GM23248 (cell line): ENCODE results near the gene FKBP1B. TPM values are rescaled to one million over a fixed set of nuclear protein-coding genes. Genes with fewer than 3 reads are reported as not detected.

Experiments used
- DNase-seq: peaks from one replicate; pipeline ENCODE4 v3.0.0-alpha.2; 2015
- H2AFZ ChIP-seq: fragments of 200-600 bp; sonication (generic); 2 replicates; pipeline ENCODE4 v1.6.1; 2016; ENCODE audit warnings: antibody characterized with exemption
- H3F3A ChIP-seq: fragments of 200-600 bp; sonication (generic); 2 replicates; pipeline ENCODE4 v1.6.1; 2016; ENCODE audit warnings: mild to moderate bottlenecking, antibody characterized with exemption, mixed run types; ENCODE audit not compliant: insufficient read depth
- H3K27ac ChIP-seq: fragments of 200-600 bp; sonication (generic); 2 replicates; pipeline ENCODE4 v1.5.1; 2016; ENCODE audit warnings: mild to moderate bottlenecking
- H3K27me3 ChIP-seq: fragments of 200-600 bp; sonication (generic); replicated peaks from 2 replicates; pipeline ENCODE4 v1.6.1; 2016; ENCODE audit warnings: mild to moderate bottlenecking; ENCODE audit not compliant: insufficient read depth
- H3K36me3 ChIP-seq: fragments of 200-600 bp; sonication (generic); 2 replicates; pipeline ENCODE4 v1.6.1; 2016; ENCODE audit warnings: low read depth, mild to moderate bottlenecking
- H3K4me1 ChIP-seq: fragments of 200-600 bp; sonication (generic); 2 replicates; pipeline ENCODE4 v1.6.1; 2016; ENCODE audit warnings: mild to moderate bottlenecking; ENCODE audit not compliant: insufficient read depth
- H3K4me2 ChIP-seq: fragments of 200-600 bp; sonication (generic); one replicate; pipeline ENCODE4 v1.6.1; 2016; ENCODE audit warnings: mild to moderate bottlenecking; ENCODE audit not compliant: unreplicated experiment
- H3K4me3 ChIP-seq: fragments of 200-600 bp; sonication (generic); 2 replicates; pipeline ENCODE4 v1.5.1; 2016; ENCODE audit warnings: mild to moderate bottlenecking
- H3K79me2 ChIP-seq: fragments of 200-600 bp; sonication (generic); 2 replicates; pipeline ENCODE4 v1.6.1; 2016; ENCODE audit warnings: mild to moderate bottlenecking; ENCODE audit not compliant: insufficient read depth
- H3K9ac ChIP-seq: fragments of 200-600 bp; sonication (generic); 2 replicates; pipeline ENCODE4 v1.6.1; 2016; ENCODE audit warnings: mild to moderate bottlenecking
- H3K9me2 ChIP-seq: fragments of 200-600 bp; sonication (generic); 2 replicates; pipeline ENCODE4 v1.6.1; 2016; ENCODE audit warnings: mixed run types, mild to moderate bottlenecking, moderate library complexity; ENCODE audit not compliant: insufficient read depth
- H3K9me3 ChIP-seq: fragments of 200-600 bp; sonication (generic); one replicate; pipeline ENCODE4 v1.6.1; 2017; ENCODE audit warnings: low read depth
- H4K20me1 ChIP-seq: fragments of 200-600 bp; sonication (generic); 2 replicates; pipeline ENCODE4 v1.6.0; 2016; ENCODE audit not compliant: insufficient read depth
- EZH2 ChIP-seq: fragments of 200-600 bp; sonication (generic); IDR thresholded peaks from 2 replicates; pipeline ENCODE4 v1.6.1; 2018; ENCODE audit warnings: antibody characterized with exemption, mild to moderate bottlenecking; ENCODE audit not compliant: insufficient read depth, poor library complexity, severe bottlenecking
- EZH2phosphoT487 ChIP-seq: fragments of 200-600 bp; sonication (generic); IDR thresholded peaks from 2 replicates; pipeline ENCODE4 v1.6.1; 2018; ENCODE audit warnings: antibody characterized with exemption, moderate library complexity, mild to moderate bottlenecking, low read depth; ENCODE audit not compliant: insufficient read depth
- WGBS, 2 experiments: methylation state at CpG; one replicate each; pipeline ENCODE4 v1.1.6; 2015 to 2017; ENCODE audit warnings: low lambda C conversion rate in 2 of 2, low coverage in 1 of 2; ENCODE audit errors: missing lambda C conversion rate in 2 of 2; 5-methylcytosine and 5-hydroxymethylcytosine counted together
- in situ Hi-C: fragments of 300-500 bp; cut with MboI; formaldehyde crosslinking; loops from 2 replicates; pipeline ENCODE4 v1.15.0; 2020
- polyA plus RNA-seq: library from polyadenylated mRNA; unstranded; fragments of >200 nt; fragmentation: Nextera tagmentation; extraction: Ambion mirVana; gene quantifications from 2 replicates; pipeline ENCODE4 v1.2.1, GENCODE V29; 2016
- total RNA-seq: library from RNA; depleted of rRNA; stranded (reverse); fragments of >200 nt; shearing (Covaris generic); gene quantifications from 2 replicates; pipeline ENCODE4 v1.2.3, GENCODE V29; 2014

FKBP1B gene
- total and polyA plus RNA-seq, 2 experiments from 2014 or later = 7.5 to 8.7 TPM

- Histone ChIP-seq H3K4me2 (no peak overlapping the region), H3K79me2 (no peaks in the 10 kb centered on the region), H3K9me2 (no peaks in the 10 kb centered on the region), H3K4me3 (no peak overlapping the region), H2AFZ (no peak overlapping the region), H3F3A (no peaks in the 10 kb centered on the region), H3K27ac (no peak overlapping the region), H3K27me3 (no peaks in the 10 kb centered on the region), H3K9me3 (no peaks in the 10 kb centered on the region), H3K9ac (no peak overlapping the region), H3K36me3 (no peaks in the 10 kb centered on the region), H4K20me1 (no peaks in the 10 kb centered on the region), H3K4me1 (peaks cover 4% of the 10 kb centered on the region; the same call in 1 of the 2 replicates)
- peak; percentile 63 for DNase-seq
- no peak for TF ChIP-seq EZH2phosphoT487
- TF ChIP-seq EZH2 = no peak
- in situ Hi-C loops = no loop called here
- 48 to 51% methylated on average over 11 to 12 of the region's 12 CpGs for WGBS, 2 experiments
Observed at GRCh38 chr2:24024018-24024417, 25.5 kb upstream of the FKBP1B start.

GRCh38 chr2:24024996-24025663, 24.4 kb upstream of the FKBP1B start:
- H3K4me1 ChIP-seq = peaks cover 4% of the 10 kb centered on the region; the same call in 1 of the 2 replicates
- TF ChIP-seq EZH2phosphoT487 (no peak), EZH2 (no peak)
- no peak overlapping the region for H3K27ac ChIP-seq
- no peaks in the 10 kb centered on the region for H3K9me3 ChIP-seq
- in situ Hi-C loops = no loop called here
- no peak overlapping the region for H3K9ac ChIP-seq
- H3K4me2 ChIP-seq = no peak overlapping the region
- H3K36me3 ChIP-seq = 0 out of 2 replicates have a peak, but pooled peaks cover 4% of the 10 kb centered on the region
- no peaks in the 10 kb centered on the region for H3K9me2 ChIP-seq
- no peaks in the 10 kb centered on the region for H3K27me3 ChIP-seq
- no peak overlapping the region for H3K4me3 ChIP-seq
- no peaks in the 10 kb centered on the region for H3K79me2 ChIP-seq
- H2AFZ ChIP-seq = no peak overlapping the region
- 89 to 90% methylated on average over 17 of the region's 17 CpGs for WGBS, 2 experiments
- no peaks in the 10 kb centered on the region for H4K20me1 ChIP-seq
- DNase-seq = no peak
- no peaks in the 10 kb centered on the region for H3F3A ChIP-seq

- no peak overlapping the region for H2AFZ ChIP-seq
- no peak overlapping the region for H3K4me2 ChIP-seq
- no peak overlapping the region for H3K27ac ChIP-seq
- H3K36me3 ChIP-seq = peaks cover 4% of the 10 kb centered on the region; the same call in 1 of the 2 replicates
- no peak for DNase-seq
- peaks cover 8% of the 10 kb centered on the region; the same call in 1 of the 2 replicates for H3K4me1 ChIP-seq
- H3K9ac ChIP-seq = no peak overlapping the region
- TF ChIP-seq EZH2 = no peak
- no peak for TF ChIP-seq EZH2phosphoT487
- 40 to 46% methylated on average over 2 of the region's 2 CpGs for WGBS, 2 experiments
- in situ Hi-C loops = no loop called here
- no peaks in the 10 kb centered on the region for H3K9me3 ChIP-seq
- no peaks in the 10 kb centered on the region for H4K20me1 ChIP-seq
- H3K4me3 ChIP-seq = no peak overlapping the region
- no peaks in the 10 kb centered on the region for H3K27me3 ChIP-seq
- H3K9me2 ChIP-seq = no peaks in the 10 kb centered on the region
- no peaks in the 10 kb centered on the region; the same call in 1 of the 2 replicates for H3F3A ChIP-seq
- no peaks in the 10 kb centered on the region for H3K79me2 ChIP-seq
Observed at GRCh38 chr2:24026233-24026632, 23.3 kb upstream of the FKBP1B start.

GRCh38 chr2:24038786-24039499, 10.6 kb upstream of the FKBP1B start:
- Histone ChIP-seq H3K27me3 (no peaks in the 10 kb centered on the region), H3K9me2 (no peaks in the 10 kb centered on the region), H2AFZ (no peak overlapping the region), H3K27ac (no peak overlapping the region), H3K36me3 (peaks cover 19% of the 10 kb centered on the region; the same call in 1 of the 2 replicates), H3K4me1 (no peaks in the 10 kb centered on the region), H3K79me2 (peaks cover 46% of the 10 kb centered on the region), H3K4me2 (no peak overlapping the region), H3K9me3 (no peaks in the 10 kb centered on the region), H4K20me1 (no peaks in the 10 kb centered on the region), H3K4me3 (no peak overlapping the region), H3F3A (no peaks in the 10 kb centered on the region), H3K9ac (no peak overlapping the region)
- in situ Hi-C loops = no loop called here
- WGBS, 2 experiments = 97 to 99% methylated on average over 9 of the region's 9 CpGs
- TF ChIP-seq EZH2phosphoT487 (no peak), EZH2 (no peak)
- no peak for DNase-seq
